HG03103 (cell line): Measurements from ENCODE around the gene TRIM31.

Experiments
- ATAC-seq: cut with Tn5 transposase; IDR thresholded peaks from one replicate; pipeline ENCODE4 v1.9.1; 2021; ENCODE audit warnings: low read depth; ENCODE audit not compliant: unreplicated experiment

Gene TRIM31

GRCh38 chr6:30055513-30055912 lies 57.4 kb downstream of the TRIM31 start:
- no peak for ATAC-seq

GRCh38 chr6:30053682-30054081 lies 59.2 kb downstream of the TRIM31 start:
- no peak for ATAC-seq
